ENCODE results near the gene CDC42BPB. TPM values are rescaled to one million over a fixed set of nuclear protein-coding genes. Genes with fewer than 3 reads are reported as not detected.

The CDC42BPB gene
- total RNA-seq, 2 donors from 2014 or later, result 68.0 to 83.4 TPM

DNA sequence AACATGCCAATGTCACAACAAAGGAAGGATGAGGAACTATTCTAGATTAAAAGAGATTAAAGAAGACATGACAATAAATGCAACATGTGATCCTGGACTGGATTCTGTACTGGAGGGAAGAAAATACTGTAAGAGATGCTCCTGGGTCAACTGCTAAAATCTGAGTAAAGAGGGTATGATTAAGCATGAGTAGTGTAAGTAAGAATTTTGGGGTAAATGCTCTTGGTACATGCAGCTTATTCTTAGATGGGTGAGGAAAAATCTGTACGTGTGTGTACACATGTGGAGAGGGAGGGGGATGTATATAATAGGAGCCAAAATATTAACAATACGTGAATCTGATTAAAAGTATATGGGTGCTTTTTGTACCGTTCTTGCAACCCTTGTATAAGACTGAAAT, 66.0 kb downstream of the CDC42BPB start:
- no peaks in the 10 kb centered on the region for H3K27me3 ChIP-seq
- no peak overlapping the region for H3K4me3 ChIP-seq
- H3K27ac ChIP-seq, result no peak overlapping the region
- H3K9me3 ChIP-seq, result peaks cover 0 to 17% of the 10 kb centered on the region in 2 donors
- no peak for TF ChIP-seq CTCF (IDR thresholded peaks at IDR 0.05)
- H3K36me3 ChIP-seq, result peaks cover 24% of the 10 kb centered on the region
- H3K4me1 ChIP-seq, result no peaks in the 10 kb centered on the region
- DNase-seq (ENCODE audit: low spot score), result no peak

DNA sequence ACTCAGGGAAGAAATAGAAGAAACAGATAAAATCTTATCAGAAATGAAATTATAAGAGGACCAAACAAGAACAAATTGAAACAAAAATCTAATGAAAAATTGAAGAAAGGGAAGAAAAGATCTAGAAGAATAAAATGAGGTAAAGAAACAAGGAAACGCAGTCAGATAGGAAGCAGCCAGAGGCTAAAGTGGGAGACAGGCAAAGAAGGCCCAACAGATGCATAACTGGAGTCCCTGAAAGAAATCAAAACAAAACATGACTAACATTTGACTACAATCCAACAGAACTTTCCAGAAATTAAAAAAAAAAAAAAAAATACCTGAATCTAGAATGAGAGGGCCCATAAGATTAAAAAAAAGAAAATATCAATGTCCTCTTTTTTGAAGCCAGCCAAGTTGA, 69.3 kb downstream of the CDC42BPB start:
- H3K36me3 ChIP-seq, result peaks cover 49% of the 10 kb centered on the region

GRCh38 chr14:102986810-102987579, 70.4 kb downstream of the CDC42BPB start:
- Histone ChIP-seq H3K36me3 (peaks cover 58% of the 10 kb centered on the region), H3K9me3 (peaks cover 0 to 17% of the 10 kb centered on the region in 2 donors), H3K4me1 (no peaks in the 10 kb centered on the region), H3K4me3 (no peak overlapping the region), H3K27ac (no peak overlapping the region), H3K27me3 (no peaks in the 10 kb centered on the region)
- TF ChIP-seq CTCF (IDR thresholded peaks at IDR 0.05), result no peak
- no peak for DNase-seq (ENCODE audit: low spot score)

More for the DNA sequence above, 69.3 kb downstream of the CDC42BPB start:
- H3K27ac ChIP-seq, result no peak overlapping the region
- TF ChIP-seq CTCF (IDR thresholded peaks at IDR 0.05), result no peak
- H3K9me3 ChIP-seq, result peaks cover 0 to 17% of the 10 kb centered on the region in 2 donors
- H3K4me3 ChIP-seq, result no peak overlapping the region
- no peak for DNase-seq (ENCODE audit: low spot score)
- no peaks in the 10 kb centered on the region for H3K27me3 ChIP-seq
- no peaks in the 10 kb centered on the region for H3K4me1 ChIP-seq

DNA sequence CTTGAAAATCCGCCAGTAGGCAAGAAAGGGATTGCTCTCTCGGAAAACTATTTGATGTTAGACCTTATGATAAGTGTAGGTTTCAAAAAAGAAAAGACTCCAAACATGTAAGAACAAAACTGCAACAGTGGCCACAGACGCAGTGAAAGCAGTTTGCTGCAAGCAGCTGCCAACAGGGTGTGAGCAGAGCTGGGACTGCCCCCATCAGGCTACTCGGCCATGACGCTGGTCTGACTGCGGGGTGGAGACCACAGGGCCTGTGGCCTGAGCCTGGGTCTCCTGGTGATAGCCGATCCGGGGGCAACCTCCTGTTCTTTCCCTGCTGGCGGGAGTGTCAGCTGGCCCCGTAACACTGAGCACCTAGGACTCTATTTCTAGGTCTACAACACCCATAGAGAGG, 71.7 kb downstream of the CDC42BPB start:
- no peak for DNase-seq (ENCODE audit: low spot score)
- Histone ChIP-seq H3K27me3 (no peaks in the 10 kb centered on the region), H3K4me3 (no peak overlapping the region), H3K9me3 (peaks cover 0 to 17% of the 10 kb centered on the region in 2 donors), H3K36me3 (peaks cover 62% of the 10 kb centered on the region), H3K4me1 (no peaks in the 10 kb centered on the region), H3K27ac (no peak overlapping the region)
- no peak for TF ChIP-seq CTCF (IDR thresholded peaks at IDR 0.05)

DNA sequence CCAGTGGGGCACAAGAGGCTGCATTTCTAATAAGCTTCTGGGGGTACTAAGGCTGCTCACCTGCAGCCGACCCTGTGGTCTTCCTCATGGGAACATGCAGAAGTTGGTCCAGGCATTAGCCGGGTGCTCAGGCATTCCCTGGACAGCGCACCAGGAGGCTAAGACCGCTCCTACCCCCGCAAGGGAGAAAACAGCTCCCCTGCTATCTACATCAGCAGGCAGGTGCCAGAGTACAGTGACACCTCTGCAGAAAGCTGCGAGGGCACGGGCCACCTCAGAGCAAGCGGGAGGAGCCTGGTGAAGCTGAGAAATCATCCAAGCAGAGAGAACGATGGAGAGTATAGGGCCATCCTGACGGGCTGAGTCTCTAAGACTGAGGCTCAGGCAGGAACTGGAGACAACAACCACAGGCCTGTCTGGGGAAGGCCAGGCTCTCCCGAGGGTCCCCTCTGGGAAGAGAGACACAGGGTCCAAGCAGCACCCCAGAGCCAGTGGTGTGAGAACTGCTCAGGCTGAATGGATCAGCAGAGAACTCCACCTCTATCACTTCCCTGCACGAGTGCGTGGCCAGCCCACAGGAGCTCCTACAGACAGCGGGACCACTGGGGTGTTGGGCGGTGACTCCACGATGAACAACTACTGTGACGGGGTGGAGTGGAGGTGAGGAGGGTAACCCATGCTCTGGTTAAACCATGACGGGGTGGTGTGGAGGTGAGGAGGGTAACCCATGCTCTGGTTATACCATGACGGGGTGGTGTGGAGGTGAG, 72.8 kb downstream of the CDC42BPB start:
- Histone ChIP-seq H3K27me3 (no peaks in the 10 kb centered on the region), H3K4me3 (no peak overlapping the region), H3K4me1 (no peaks in the 10 kb centered on the region), H3K9me3 (peaks cover 0 to 17% of the 10 kb centered on the region in 2 donors), H3K27ac (no peak overlapping the region), H3K36me3 (peaks cover 69% of the 10 kb centered on the region)
- no peak for TF ChIP-seq CTCF (IDR thresholded peaks at IDR 0.05)
- no peak for DNase-seq (ENCODE audit: low spot score)
